Esophagus (tissue), 2 donors: ENCODE measurements around the gene SLC25A13. TPM values are rescaled to one million over a fixed set of nuclear protein-coding genes. Genes with fewer than 3 reads are reported as not detected.
"Not testable (repeated sequence)": the region's sequence is repeated elsewhere in the genome, so short reads cannot be mapped to it uniquely, and the experiment has no call there.

Experiments
- H3K27ac ChIP-seq, 2 donors: one replicate each; pipeline ENCODE4 v1.5.1; 2013; ENCODE audit warnings: low read depth in 2 of 2, mild to moderate bottlenecking in 2 of 2, inconsistent platforms in 1 of 2, low read length in 1 of 2, moderate library complexity in 1 of 2
- H3K27me3 ChIP-seq, 2 donors: one replicate each; pipeline ENCODE4 v1.6.1; 2013; ENCODE audit warnings: low read length in 2 of 2, control low read depth in 1 of 2, mild to moderate bottlenecking in 1 of 2; ENCODE audit not compliant: insufficient read depth in 2 of 2, control insufficient read depth in 1 of 2
- H3K36me3 ChIP-seq, 2 donors: one replicate each; pipeline ENCODE4 v1.6.1; 2013; ENCODE audit warnings: low read length in 1 of 2; ENCODE audit not compliant: control insufficient read depth in 2 of 2, insufficient read depth in 2 of 2
- H3K4me1 ChIP-seq, 2 donors: one replicate each; pipeline ENCODE4 v1.6.1; 2013; ENCODE audit warnings: low read length in 1 of 2; ENCODE audit not compliant: control insufficient read depth in 2 of 2, insufficient read depth in 2 of 2
- H3K4me3 ChIP-seq, 2 donors: one replicate each; pipeline ENCODE4 v1.5.1; 2013; ENCODE audit warnings: low read length in 2 of 2, mild to moderate bottlenecking in 2 of 2, low read depth in 1 of 2, moderate library complexity in 1 of 2
- H3K9me3 ChIP-seq, 2 donors: one replicate each; pipeline ENCODE4 v1.6.1; 2013; ENCODE audit warnings: mild to moderate bottlenecking in 2 of 2, low read depth in 1 of 2, low read length in 1 of 2, moderate library complexity in 1 of 2; ENCODE audit not compliant: control insufficient read depth in 2 of 2, insufficient read depth in 1 of 2
- WGBS, 2 donors: extraction: QIAGEN DNeasy Blood & Tissue Kit; methylation state at CpG; one replicate each; pipeline ENCODE4 v1.1.7; 2013; 5-methylcytosine and 5-hydroxymethylcytosine counted together
- polyA plus RNA-seq, 2 donors: library from polyadenylated mRNA; stranded (reverse); fragments of 200-250 nt; gene quantifications; one replicate each; pipeline ENCODE4 v1.2.3, GENCODE V29; 2013
- donor health status: healthy with polysubstance abuse.
- donor health status: Bipolar disorder and iron deficiency.

The SLC25A13 gene
- polyA plus RNA-seq, 2 donors = 4.8 to 10.0 TPM

DNA sequence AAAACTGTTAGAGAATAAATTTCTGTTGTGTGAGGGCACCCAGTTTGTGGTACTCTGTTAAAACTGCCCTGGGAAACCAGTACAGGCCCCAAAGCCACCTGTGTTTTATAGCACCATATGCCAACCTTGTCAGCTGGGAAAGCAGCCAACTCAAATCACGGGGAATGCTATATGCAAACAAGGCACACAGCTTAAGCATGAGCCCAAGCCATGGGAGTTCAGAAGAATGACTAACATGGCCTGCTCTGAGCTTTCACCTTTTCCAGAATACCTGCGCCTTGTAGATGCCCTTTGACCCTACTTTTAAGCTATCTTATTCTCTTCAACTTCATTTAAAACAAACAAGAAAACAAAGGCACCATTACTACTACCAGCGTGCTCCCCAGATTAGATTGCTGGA lies 5.5 kb upstream of the SLC25A13 start:
- H3K9me3 ChIP-seq = no peaks in the 10 kb centered on the region
- H3K36me3 ChIP-seq = no peaks in the 10 kb centered on the region
- 37 to 51% methylated on average over 3 of the region's 3 CpGs for WGBS, 2 donors
- no peak overlapping the region for H3K27ac ChIP-seq
- no peaks in the 10 kb centered on the region for H3K4me1 ChIP-seq
- no peaks in the 10 kb centered on the region for H3K27me3 ChIP-seq
- no peak overlapping the region for H3K4me3 ChIP-seq

DNA sequence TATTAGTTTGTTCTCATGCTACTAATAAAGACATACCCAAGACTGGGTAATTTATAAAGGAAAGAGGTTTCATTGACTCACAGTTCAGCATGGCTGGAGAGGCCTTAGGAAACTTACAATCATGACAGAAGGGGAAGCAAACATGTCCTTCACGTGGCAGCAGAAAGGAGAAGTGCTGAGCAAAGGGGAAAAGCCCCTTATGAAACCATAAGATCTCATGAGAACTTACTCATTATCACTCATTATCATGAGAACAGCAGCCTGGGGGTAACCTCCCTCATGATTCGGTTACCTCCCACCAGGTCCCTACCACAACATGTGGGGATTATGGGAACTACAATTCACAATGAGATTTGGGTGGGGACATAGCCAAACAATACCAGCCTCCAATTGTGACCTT lies 4.9 kb upstream of the SLC25A13 start:
- not testable (repeated sequence) for H3K36me3 ChIP-seq, H3K9me3 ChIP-seq, H3K4me1 ChIP-seq, H3K27ac ChIP-seq, H3K27me3 ChIP-seq, H3K4me3 ChIP-seq
- WGBS, 2 donors = 44 to 47% methylated on average over 2 of the region's 2 CpGs

- no peaks in the 10 kb centered on the region for H3K9me3 ChIP-seq
- no peaks in the 10 kb centered on the region for H3K4me1 ChIP-seq
- H3K4me3 ChIP-seq = no peak overlapping the region
- no peaks in the 10 kb centered on the region for H3K36me3 ChIP-seq
- H3K27me3 ChIP-seq = no peaks in the 10 kb centered on the region
- 77 to 86% methylated on average over 7 of the region's 7 CpGs for WGBS, 2 donors
- no peak overlapping the region for H3K27ac ChIP-seq
These were observed 1.1 kb upstream of the SLC25A13 start for GRCh38 chr7:96322847-96323461.

GRCh38 chr7:96322373-96322695 lies 436 bp upstream of the SLC25A13 start:
- Histone ChIP-seq H3K4me3 (peak overlapping the region; percentile 76 to 92), H3K27me3 (no peaks in the 10 kb centered on the region), H3K9me3 (no peaks in the 10 kb centered on the region), H3K27ac (peak overlapping the region; percentile 44 to 97), H3K4me1 (no peaks in the 10 kb centered on the region), H3K36me3 (no peaks in the 10 kb centered on the region)
- 22% methylated on average over 9 of the region's 9 CpGs for WGBS, 2 donors

- Histone ChIP-seq H3K4me3 (peak overlapping the region; percentile 76 to 92), H3K36me3 (no peaks in the 10 kb centered on the region), H3K27ac (peak overlapping the region; percentile 94 to 97), H3K27me3 (no peaks in the 10 kb centered on the region), H3K9me3 (no peaks in the 10 kb centered on the region), H3K4me1 (no peaks in the 10 kb centered on the region)
- 0% methylated on average over 13 to 22 of the region's 22 CpGs for WGBS, 2 donors
These were observed 754 bp downstream of the SLC25A13 start for GRCh38 chr7:96321031-96321657.

- Histone ChIP-seq H3K27me3 (no peaks in the 10 kb centered on the region), H3K36me3 (no peaks in the 10 kb centered on the region), H3K9me3 (no peaks in the 10 kb centered on the region), H3K27ac (no peak overlapping the region), H3K4me1 (no peaks in the 10 kb centered on the region), H3K4me3 (no peak overlapping the region)
- 15 to 16% methylated on average over 2 of the region's 2 CpGs for WGBS, 2 donors
These were observed 1.5 kb downstream of the SLC25A13 start for GRCh38 chr7:96320442-96320841.

- no peak overlapping the region for H3K27ac ChIP-seq
- no peak overlapping the region for H3K4me3 ChIP-seq
- H3K36me3 ChIP-seq = no peaks in the 10 kb centered on the region
- H3K27me3 ChIP-seq = no peaks in the 10 kb centered on the region
- no peaks in the 10 kb centered on the region for H3K9me3 ChIP-seq
- H3K4me1 ChIP-seq = no peaks in the 10 kb centered on the region
These were observed 2.5 kb downstream of the SLC25A13 start for GRCh38 chr7:96319439-96319838.

DNA sequence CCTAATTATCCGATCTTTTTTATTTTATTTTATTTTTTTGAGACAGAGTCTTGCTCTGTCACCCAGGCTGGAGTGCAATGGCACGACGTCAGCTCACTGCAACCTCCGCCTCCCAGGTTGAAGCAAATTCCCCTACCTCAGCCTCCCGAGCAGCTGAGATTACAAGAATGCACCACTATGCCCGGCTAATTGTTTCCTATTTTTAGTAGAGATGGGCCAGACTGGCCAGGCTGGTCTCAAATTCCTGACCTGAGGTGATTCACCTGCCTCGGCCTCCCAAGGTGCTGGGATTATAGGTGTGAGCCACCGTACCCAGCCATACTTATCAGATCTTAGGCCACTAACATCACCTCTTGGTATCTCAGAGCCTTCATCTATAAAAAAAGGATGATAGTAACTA lies 4.9 kb downstream of the SLC25A13 start:
- 88 to 90% methylated on average over 8 of the region's 8 CpGs for WGBS, 2 donors
- no peak overlapping the region for H3K27ac ChIP-seq

GRCh38 chr7:96315125-96315512 lies 6.8 kb downstream of the SLC25A13 start:
- Histone ChIP-seq H3K27me3 (no peaks in the 10 kb centered on the region), H3K9me3 (no peaks in the 10 kb centered on the region), H3K4me3 (no peak overlapping the region), H3K36me3 (no peaks in the 10 kb centered on the region), H3K4me1 (no peaks in the 10 kb centered on the region), H3K27ac (no peak overlapping the region)

More for the DNA sequence above, 4.9 kb downstream of the SLC25A13 start:
- Histone ChIP-seq H3K9me3 (no peaks in the 10 kb centered on the region), H3K4me1 (no peaks in the 10 kb centered on the region), H3K27me3 (no peaks in the 10 kb centered on the region), H3K4me3 (no peak overlapping the region), H3K36me3 (no peaks in the 10 kb centered on the region)

DNA sequence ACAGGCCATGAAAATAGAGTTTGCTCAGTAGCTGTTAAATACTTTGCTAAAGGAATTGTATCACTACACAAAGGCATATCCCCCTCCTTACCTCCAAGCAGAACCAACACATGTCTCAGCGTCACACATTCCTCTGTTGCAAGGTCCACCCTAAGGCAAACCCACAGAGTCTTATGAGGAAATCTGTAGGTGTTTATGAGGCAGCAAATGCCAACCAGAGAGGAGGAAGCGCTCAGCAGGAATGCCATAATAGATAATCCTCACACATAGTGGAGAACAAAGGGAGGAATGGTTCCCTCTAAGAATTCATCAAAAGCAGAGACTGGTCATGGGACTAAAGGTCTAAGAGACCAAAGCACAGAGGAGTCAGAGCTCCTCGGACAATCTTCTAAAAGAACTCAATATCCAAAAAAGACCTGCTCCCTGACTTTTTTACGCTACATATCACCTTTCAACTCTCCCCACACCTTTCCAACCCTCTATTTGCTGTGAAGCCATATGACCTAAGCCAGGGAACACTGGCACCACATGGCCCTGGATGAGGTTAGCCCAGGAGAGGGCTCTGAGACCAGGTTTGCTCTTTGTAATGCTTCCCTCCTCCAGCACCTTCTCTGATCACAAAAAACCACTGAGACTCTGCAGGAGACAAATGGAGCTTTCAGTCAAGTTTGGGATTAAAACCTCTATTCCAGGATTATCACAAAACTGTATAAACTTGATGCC lies 7.3 kb downstream of the SLC25A13 start:
- Histone ChIP-seq H3K27me3 (no peaks in the 10 kb centered on the region), H3K36me3 (no peaks in the 10 kb centered on the region), H3K9me3 (no peaks in the 10 kb centered on the region), H3K4me3 (no peak overlapping the region), H3K27ac (no peak overlapping the region), H3K4me1 (no peaks in the 10 kb centered on the region)
- WGBS, 2 donors = 79 to 90% methylated on average over 4 of the region's 4 CpGs
